Activated T-cell treated with anti-CD3 and anti-CD28 coated beads, Interleukin-2, amount 50 U/mL, for 4 hours (primary cell): ENCODE results near the gene PPP2R2D. TPM values are rescaled to one million over a fixed set of nuclear protein-coding genes. Genes with fewer than 3 reads are reported as not detected.
A peak's percentile ranks its signal among the peaks of the same experiment; 100 is the strongest.

Source experiments
- ATAC-seq, 2 donors: fragments of 200-7000 bp; cut with Tn5 transposase; one replicate each; pipeline ENCODE4 v1.10.0; 2021
- DNase-seq: peaks from one replicate; pipeline ENCODE4 v3.0.0-alpha.2; 2020
- H3K27me3 Mint-ChIP-seq: one replicate; pipeline ENCODE4 v1.8.0; 2021; ENCODE audit warnings: low read depth, mixed read lengths
- H3K36me3 Mint-ChIP-seq: one replicate; pipeline ENCODE4 v1.8.0; 2022; ENCODE audit warnings: mixed read lengths; ENCODE audit not compliant: insufficient read depth
- H3K4me1 Mint-ChIP-seq: one replicate; pipeline ENCODE4 v1.8.0; 2021; ENCODE audit warnings: low read depth, mixed read lengths
- H3K4me3 Mint-ChIP-seq: one replicate; pipeline ENCODE4 v1.8.0; 2021; ENCODE audit warnings: mild to moderate bottlenecking, moderate library complexity, mixed read lengths
- H3K9me3 Mint-ChIP-seq: one replicate; pipeline ENCODE4 v1.8.0; 2021; ENCODE audit warnings: mixed read lengths
- total RNA-seq, 3 donors: library from RNA; stranded (reverse); gene quantifications; one replicate each; pipeline ENCODE4 v1.2.1, GENCODE V29; 2021

The PPP2R2D gene
- total RNA-seq, 3 donors from 2014 or later, result 22.6 to 25.7 (median 24.1) TPM

- Mint-ChIP-seq H3K27me3 (peaks cover 8% of the 10 kb centered on the region), H3K4me1 (peaks cover 54% of the 10 kb centered on the region), H3K4me3 (peak overlapping the region; percentile 87), H3K9me3 (no peaks in the 10 kb centered on the region), H3K36me3 (peaks cover 7% of the 10 kb centered on the region)
- no peak for DNase-seq
- no peak for ATAC-seq
These were observed 1.4 kb downstream of the PPP2R2D start for GRCh38 chr10:131902211-131902610.

DNA sequence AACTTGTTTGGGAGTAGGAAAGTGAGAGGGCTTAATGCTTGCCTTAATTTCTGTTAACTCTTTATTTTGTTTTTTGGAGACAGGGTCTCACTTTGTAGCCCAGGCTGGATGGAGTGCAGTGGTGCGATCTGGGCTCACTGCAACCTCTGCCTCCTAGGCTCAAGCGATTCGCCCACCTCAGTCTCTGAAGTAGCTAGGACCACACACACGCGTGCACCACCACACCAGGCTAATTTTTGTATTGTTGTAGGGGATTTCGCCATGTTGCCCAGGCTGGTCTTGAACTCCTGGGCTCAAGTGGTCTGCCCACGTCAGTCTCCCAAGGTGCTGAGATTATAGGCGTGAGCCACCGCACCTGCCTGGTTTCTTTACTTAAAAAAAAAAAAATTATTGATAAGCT is 1.9 kb downstream of the PPP2R2D start:
- peak overlapping the region; percentile 87 for H3K4me3 Mint-ChIP-seq
- H3K36me3 Mint-ChIP-seq, result peaks cover 7% of the 10 kb centered on the region
- H3K9me3 Mint-ChIP-seq, result no peaks in the 10 kb centered on the region
- H3K4me1 Mint-ChIP-seq, result peaks cover 59% of the 10 kb centered on the region
- peaks cover 8% of the 10 kb centered on the region for H3K27me3 Mint-ChIP-seq
- DNase-seq, result no peak
- ATAC-seq, result no peak

DNA sequence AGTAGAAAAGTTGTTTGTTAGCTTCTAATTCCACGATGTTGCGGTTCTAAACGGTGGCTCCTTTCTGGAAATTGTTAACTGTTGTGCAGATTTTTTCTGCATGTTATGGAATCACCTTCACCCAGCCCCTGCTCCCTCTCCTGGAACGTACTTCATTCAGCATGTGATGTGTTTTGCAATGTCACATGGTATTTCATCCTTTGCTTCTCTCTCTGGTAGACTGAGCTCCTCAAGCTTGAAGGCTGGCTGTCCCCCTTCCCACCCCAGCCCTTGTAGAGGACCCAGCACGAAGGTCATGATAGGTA is 4.4 kb downstream of the PPP2R2D start:
- peaks cover 76% of the 10 kb centered on the region for H3K4me1 Mint-ChIP-seq
- no peaks in the 10 kb centered on the region for H3K27me3 Mint-ChIP-seq
- no peak for DNase-seq
- no peaks in the 10 kb centered on the region for H3K9me3 Mint-ChIP-seq
- peak overlapping the region; percentile 13 for H3K4me3 Mint-ChIP-seq
- no peak for ATAC-seq
- peaks cover 16% of the 10 kb centered on the region for H3K36me3 Mint-ChIP-seq

- Mint-ChIP-seq H3K9me3 (no peaks in the 10 kb centered on the region), H3K27me3 (no peaks in the 10 kb centered on the region), H3K36me3 (peaks cover 16% of the 10 kb centered on the region), H3K4me1 (peaks cover 80% of the 10 kb centered on the region), H3K4me3 (peak overlapping the region; percentile 13)
- no peak for DNase-seq
- no peak for ATAC-seq
These were observed 4.9 kb downstream of the PPP2R2D start for GRCh38 chr10:131905603-131906268.

GRCh38 chr10:131906269-131906639 is 5.4 kb downstream of the PPP2R2D start:
- H3K4me3 Mint-ChIP-seq, result peak overlapping the region; percentile 29
- H3K27me3 Mint-ChIP-seq, result no peaks in the 10 kb centered on the region
- H3K4me1 Mint-ChIP-seq, result peaks cover 84% of the 10 kb centered on the region
- no peak for ATAC-seq
- peaks cover 17% of the 10 kb centered on the region for H3K36me3 Mint-ChIP-seq
- no peak for DNase-seq
- no peaks in the 10 kb centered on the region for H3K9me3 Mint-ChIP-seq

DNA sequence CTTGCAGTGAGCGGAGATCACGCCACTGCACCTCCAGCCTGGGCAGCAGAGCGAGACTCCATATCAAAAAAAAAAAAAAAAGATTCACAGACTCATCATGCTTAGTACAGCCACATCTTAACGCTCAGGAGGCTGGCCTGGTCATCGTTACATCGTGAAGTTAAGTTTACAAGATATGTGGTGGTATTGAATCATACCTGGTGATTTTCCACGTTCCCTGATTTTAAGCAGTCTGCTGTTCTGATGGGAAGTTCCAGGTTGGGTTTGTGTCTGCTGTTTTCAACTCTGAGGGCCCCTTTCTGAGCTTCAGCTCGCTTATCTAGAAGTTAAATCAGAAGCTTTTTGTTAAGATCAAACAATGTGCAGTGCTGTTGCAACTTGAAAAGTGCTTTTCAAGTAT is 6.9 kb downstream of the PPP2R2D start:
- Mint-ChIP-seq H3K27me3 (no peaks in the 10 kb centered on the region), H3K4me1 (peaks cover 81% of the 10 kb centered on the region), H3K36me3 (peaks cover 26% of the 10 kb centered on the region), H3K4me3 (peak overlapping the region; percentile 61), H3K9me3 (no peaks in the 10 kb centered on the region)
- no peak for DNase-seq
- ATAC-seq, result peak; percentile 6 to 10

DNA sequence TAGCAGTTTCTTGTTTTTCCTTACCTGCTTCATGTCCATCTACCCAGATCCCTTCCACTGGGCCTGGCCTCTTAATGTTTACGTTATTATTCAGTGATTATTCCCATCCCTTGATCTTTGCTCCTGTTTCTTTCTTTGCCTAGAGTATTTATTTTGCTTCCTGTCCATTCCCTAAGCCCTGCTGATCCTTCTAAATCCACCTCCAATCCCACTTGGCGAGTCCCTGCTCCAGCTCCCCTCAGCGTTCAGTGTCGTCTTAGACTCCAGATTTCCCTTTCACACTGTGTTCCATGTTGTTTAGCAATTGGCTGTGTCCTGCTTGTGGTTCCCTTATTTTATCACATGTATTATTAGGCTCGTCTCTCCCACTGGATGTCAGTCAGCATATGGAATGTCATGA is 7.3 kb downstream of the PPP2R2D start:
- DNase-seq (no peak), ATAC-seq (no peak)
- Mint-ChIP-seq H3K4me3 (peak overlapping the region; percentile 61), H3K4me1 (peaks cover 78% of the 10 kb centered on the region), H3K27me3 (no peaks in the 10 kb centered on the region), H3K36me3 (peaks cover 26% of the 10 kb centered on the region), H3K9me3 (no peaks in the 10 kb centered on the region)

- H3K36me3 Mint-ChIP-seq, result peaks cover 23% of the 10 kb centered on the region
These were observed 8.4 kb downstream of the PPP2R2D start for GRCh38 chr10:131909014-131909808.

GRCh38 chr10:131909929-131910328 is 9.1 kb downstream of the PPP2R2D start:
- H3K36me3 Mint-ChIP-seq, result peaks cover 23% of the 10 kb centered on the region
- H3K4me1 Mint-ChIP-seq, result peaks cover 81% of the 10 kb centered on the region
- H3K9me3 Mint-ChIP-seq, result no peaks in the 10 kb centered on the region
- no peak overlapping the region for H3K4me3 Mint-ChIP-seq
- ATAC-seq (no peak), DNase-seq (no peak)
- no peaks in the 10 kb centered on the region for H3K27me3 Mint-ChIP-seq

More at GRCh38 chr10:131909014-131909808, 8.4 kb downstream of the PPP2R2D start:
- Mint-ChIP-seq H3K4me1 (peaks cover 81% of the 10 kb centered on the region), H3K9me3 (no peaks in the 10 kb centered on the region), H3K27me3 (no peaks in the 10 kb centered on the region), H3K4me3 (no peak overlapping the region)
- ATAC-seq, result no peak
- no peak for DNase-seq

- no peak overlapping the region for H3K4me3 Mint-ChIP-seq
- H3K4me1 Mint-ChIP-seq, result peaks cover 78% of the 10 kb centered on the region
- no peaks in the 10 kb centered on the region for H3K27me3 Mint-ChIP-seq
- peaks cover 23% of the 10 kb centered on the region for H3K36me3 Mint-ChIP-seq
- no peaks in the 10 kb centered on the region for H3K9me3 Mint-ChIP-seq
- ATAC-seq (no peak), DNase-seq (no peak)
These were observed 10.0 kb downstream of the PPP2R2D start for GRCh38 chr10:131910663-131911314.

- H3K4me3 Mint-ChIP-seq, result no peak overlapping the region
- H3K4me1 Mint-ChIP-seq, result peaks cover 76% of the 10 kb centered on the region
- no peaks in the 10 kb centered on the region for H3K27me3 Mint-ChIP-seq
- no peaks in the 10 kb centered on the region for H3K9me3 Mint-ChIP-seq
- H3K36me3 Mint-ChIP-seq, result peaks cover 19% of the 10 kb centered on the region
- no peak for DNase-seq
- ATAC-seq, result no peak
These were observed 10.6 kb downstream of the PPP2R2D start for GRCh38 chr10:131911451-131911850.

DNA sequence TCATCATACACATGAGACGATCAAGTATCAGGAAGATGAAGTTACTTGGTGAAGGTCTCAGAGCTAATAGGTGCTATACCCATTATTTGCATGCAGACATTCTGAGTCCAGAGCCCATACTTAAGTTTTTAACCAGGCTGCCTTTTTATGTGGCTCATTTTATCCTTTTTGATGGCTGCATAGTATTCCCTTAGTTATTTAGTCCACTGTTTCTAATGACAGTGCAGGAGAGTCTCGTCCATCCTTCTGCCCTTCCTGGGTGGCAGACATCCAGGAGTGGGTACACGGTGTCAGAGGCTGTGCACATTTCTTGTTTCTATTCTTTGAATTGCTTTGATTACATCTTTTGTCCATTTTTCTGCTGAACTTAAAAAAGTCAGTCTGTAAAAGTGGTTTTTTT is 11.8 kb downstream of the PPP2R2D start:
- Mint-ChIP-seq H3K27me3 (no peaks in the 10 kb centered on the region), H3K4me1 (peaks cover 74% of the 10 kb centered on the region), H3K4me3 (no peak overlapping the region), H3K9me3 (no peaks in the 10 kb centered on the region), H3K36me3 (peaks cover 22% of the 10 kb centered on the region)
- DNase-seq (no peak), ATAC-seq (no peak)

DNA sequence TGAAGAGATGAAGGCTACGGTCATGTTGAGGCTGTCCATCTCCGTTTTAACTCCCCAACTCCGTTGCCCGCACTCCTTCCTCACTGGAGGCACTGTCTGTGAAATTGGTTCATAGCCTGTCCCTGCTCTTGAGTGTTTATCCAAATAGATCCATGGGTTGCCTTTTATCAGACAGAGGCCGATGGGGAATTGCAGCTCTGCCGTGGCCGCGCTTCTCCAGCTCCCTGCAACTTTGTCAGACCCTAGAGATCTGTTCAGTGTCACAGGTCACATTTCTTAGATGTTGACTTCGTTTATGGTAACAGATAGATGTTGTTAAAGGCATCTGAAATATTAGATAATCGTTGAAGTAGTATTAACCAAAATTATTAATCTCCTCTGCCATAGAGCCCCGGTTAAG is 14.7 kb downstream of the PPP2R2D start:
- Mint-ChIP-seq H3K36me3 (peaks cover 26% of the 10 kb centered on the region), H3K4me3 (no peak overlapping the region)

GRCh38 chr10:131915990-131916766 is 15.4 kb downstream of the PPP2R2D start:
- ATAC-seq, result no peak
- Mint-ChIP-seq H3K9me3 (peaks cover 8% of the 10 kb centered on the region), H3K27me3 (no peaks in the 10 kb centered on the region), H3K4me3 (no peak overlapping the region), H3K36me3 (peaks cover 29% of the 10 kb centered on the region), H3K4me1 (peaks cover 75% of the 10 kb centered on the region)
- DNase-seq, result no peak

More for the DNA sequence above, 14.7 kb downstream of the PPP2R2D start:
- DNase-seq (no peak), ATAC-seq (no peak)
- Mint-ChIP-seq H3K9me3 (peaks cover 8% of the 10 kb centered on the region), H3K4me1 (peaks cover 72% of the 10 kb centered on the region), H3K27me3 (no peaks in the 10 kb centered on the region)
